GM12801 (cell line): ENCODE measurements around the gene TBC1D22A.

Source experiments
- TF ChIP-seq, protein P1 (sequence below): IDR thresholded peaks from one replicate; pipeline ENCODE4 v1.5.1; 2011; ENCODE audit warnings: control low read depth; ENCODE audit not compliant: insufficient read length; ENCODE audit errors: extremely low read depth

TBC1D22A gene

DNA sequence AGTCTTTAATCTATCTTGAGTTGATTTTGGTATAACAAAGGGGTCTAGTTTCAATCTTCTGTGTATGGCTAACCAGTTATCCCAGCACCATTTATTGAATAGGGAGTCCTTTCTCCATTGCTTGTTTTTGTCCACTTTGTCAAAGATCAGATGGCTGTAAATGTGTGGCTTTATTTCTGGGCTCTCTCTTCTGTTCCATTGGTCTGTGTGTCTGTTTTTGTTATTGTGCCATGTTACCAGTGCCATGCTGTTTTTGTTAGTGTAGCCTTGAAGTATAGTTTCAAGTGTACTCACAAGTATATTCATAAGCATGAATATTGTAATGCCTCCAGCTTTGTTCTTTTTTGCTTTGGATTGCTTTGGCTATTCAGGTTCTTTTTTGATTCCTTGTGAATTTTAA is 159.6 kb downstream of the TBC1D22A start:
- TF ChIP-seq, protein P1, sequence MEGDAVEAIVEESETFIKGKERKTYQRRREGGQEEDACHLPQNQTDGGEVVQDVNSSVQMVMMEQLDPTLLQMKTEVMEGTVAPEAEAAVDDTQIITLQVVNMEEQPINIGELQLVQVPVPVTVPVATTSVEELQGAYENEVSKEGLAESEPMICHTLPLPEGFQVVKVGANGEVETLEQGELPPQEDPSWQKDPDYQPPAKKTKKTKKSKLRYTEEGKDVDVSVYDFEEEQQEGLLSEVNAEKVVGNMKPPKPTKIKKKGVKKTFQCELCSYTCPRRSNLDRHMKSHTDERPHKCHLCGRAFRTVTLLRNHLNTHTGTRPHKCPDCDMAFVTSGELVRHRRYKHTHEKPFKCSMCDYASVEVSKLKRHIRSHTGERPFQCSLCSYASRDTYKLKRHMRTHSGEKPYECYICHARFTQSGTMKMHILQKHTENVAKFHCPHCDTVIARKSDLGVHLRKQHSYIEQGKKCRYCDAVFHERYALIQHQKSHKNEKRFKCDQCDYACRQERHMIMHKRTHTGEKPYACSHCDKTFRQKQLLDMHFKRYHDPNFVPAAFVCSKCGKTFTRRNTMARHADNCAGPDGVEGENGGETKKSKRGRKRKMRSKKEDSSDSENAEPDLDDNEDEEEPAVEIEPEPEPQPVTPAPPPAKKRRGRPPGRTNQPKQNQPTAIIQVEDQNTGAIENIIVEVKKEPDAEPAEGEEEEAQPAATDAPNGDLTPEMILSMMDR = no peak

DNA sequence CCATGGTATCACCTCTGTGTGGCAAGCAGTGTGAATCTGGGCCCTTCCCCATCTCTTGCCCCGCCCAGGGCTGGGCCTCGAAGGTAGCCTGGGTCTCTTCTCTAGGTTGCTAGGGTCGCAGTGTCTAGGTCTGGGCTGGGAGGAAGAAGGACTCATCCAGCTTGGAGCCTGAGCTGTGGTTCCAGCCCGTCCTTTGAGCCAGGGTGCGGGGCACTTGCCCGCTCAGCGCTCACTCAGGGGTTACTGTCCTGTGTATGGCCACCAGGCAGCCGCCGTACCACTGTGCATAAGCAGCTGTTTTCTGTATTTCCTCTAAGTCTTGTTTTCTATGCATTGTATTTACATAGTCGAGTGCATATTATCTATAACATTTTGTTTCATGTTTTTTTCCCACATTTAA is 160.9 kb downstream of the TBC1D22A start:
- TF ChIP-seq, protein P1 = no peak

DNA sequence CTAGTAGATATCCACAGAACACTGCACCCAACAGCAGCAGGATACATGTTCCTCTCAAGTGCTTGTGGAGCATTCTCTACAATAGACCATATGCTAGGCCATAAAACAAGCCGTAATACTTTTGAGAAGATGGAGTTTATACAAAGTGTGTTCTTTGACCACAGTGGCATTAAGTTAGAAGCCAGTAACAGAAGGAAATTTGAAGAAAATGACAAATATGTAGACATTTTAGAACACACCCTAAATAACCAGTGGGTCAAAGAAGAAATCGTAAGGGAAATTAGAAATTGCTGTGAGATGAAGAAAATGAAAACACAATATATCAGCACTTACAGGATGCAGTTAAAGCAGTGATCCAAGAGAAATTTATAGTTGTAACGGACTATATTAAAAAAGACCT is 163.4 kb downstream of the TBC1D22A start:
- TF ChIP-seq, protein P1 = no peak

DNA sequence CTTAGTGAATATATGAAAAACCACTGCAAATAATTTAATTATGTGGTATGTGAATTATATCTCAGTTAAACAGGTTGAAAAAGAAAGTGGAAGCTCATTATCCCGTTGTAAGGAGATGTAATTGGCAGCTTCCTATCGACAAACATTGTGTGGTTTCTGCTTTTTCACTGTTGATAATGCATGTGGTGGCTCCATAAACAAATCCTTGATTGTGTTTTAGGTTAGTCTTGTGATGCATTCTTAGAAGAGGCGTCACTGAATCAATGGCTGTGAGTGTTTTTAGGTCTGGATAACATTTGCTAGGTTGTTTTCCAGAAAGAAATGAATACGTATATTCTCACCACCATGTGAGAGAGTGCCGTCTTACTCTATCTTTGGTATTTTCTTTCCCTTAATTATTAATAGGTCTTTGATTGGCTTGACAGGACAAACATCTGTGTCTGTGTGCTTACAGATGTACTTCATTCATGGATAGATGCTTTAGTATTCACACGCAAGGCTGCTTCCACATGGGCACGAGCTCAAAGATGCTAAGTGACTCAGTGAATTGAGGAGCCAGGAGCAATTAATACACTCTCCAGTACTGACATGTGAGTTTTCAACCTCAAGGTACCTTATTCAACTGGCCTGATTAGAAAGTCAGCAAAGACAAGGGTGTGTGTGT is 166.7 kb downstream of the TBC1D22A start:
- TF ChIP-seq, protein P1 = no peak

DNA sequence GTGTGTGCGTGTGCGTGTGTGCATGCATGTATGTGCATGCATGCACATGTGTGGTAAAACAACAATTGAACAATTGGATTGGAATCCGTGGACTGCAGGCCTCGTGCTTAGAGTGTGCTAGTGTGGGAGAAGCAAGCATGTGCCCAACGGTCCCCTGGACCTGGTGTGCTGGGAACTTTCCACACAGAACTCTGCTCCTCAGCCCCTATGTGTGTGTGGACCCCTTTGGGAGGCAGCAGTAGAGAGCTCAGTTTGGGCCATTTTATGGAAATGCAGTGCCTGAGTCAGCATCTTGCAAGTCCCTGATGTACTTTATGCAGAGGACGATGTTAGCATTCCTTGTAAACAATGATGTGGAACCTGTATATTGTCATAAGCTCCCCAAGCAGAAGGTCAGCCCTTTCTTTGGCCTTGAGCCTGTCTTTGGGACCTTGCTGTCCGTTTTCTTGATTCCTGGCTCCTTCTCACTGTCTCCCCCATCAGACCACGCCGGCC is 167.3 kb downstream of the TBC1D22A start:
- TF ChIP-seq, protein P1 = no peak

DNA sequence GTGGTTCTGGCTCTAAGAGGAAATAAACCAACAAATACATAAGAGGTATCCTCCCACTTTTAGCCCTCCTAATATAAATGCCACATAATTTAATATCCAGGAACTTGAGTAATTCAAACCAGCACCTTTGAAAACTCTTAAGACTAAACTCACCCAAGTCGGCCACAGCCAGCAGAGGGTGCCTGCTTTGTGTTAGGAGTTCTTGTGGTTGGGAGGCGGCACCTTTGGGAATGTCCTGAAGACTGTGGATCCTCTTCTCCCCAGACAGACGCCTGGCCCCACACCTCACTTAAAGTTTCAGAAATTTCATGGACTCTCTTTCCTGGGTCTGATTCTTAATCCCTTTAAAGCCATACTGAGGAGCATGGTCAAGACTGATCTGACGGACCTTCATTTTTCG is 169.0 kb downstream of the TBC1D22A start:
- TF ChIP-seq, protein P1 = no peak

DNA sequence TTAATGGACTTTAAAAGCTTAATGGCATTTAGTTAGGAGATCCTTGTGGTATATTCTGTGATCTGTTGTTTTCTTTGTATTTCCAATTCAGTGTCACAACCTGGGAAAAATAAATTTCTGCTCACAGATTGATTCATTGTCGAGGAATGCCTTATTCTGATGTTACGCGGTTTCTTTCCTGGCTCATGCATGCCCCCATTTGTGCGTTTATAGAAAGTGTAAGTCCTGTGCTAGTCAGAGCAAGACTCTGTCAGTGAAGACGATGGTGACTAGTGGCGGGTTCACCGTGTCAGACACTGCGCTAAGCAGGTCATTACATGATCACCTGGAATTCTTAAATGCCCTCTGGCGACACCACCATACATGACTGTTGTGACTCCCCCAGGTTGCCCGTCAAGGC is 169.4 kb downstream of the TBC1D22A start:
- TF ChIP-seq, protein P1 = no peak
